ENCODE results near the gene FGF14.
"Not testable (repeated sequence)": the region's sequence is repeated elsewhere in the genome, so short reads cannot be mapped to it uniquely, and the experiment has no call there.

Gene FGF14

DNA sequence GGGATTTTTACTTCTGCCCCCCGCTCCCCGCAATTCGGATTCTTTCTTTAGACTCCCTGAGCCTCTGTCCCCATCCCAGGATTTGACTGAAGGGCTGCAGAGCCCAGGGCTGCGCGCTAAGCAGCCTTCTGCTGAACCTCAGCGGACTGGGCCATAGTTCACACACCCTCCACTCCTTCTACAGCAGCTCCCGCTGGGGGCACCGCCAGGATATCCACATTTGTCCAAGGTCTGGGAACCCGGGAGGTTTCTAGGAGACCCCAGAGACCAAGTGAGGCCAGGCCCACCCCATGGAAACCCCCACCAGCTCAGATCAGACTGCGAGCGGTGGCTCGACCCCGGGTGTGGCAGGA is 486.1 kb downstream of the FGF14 start:
- peak; percentile 76 for DNase-seq

- DNase-seq, result peak; percentile 98
These were observed 486.5 kb downstream of the FGF14 start for GRCh38 chr13:101915331-101915730.

DNA sequence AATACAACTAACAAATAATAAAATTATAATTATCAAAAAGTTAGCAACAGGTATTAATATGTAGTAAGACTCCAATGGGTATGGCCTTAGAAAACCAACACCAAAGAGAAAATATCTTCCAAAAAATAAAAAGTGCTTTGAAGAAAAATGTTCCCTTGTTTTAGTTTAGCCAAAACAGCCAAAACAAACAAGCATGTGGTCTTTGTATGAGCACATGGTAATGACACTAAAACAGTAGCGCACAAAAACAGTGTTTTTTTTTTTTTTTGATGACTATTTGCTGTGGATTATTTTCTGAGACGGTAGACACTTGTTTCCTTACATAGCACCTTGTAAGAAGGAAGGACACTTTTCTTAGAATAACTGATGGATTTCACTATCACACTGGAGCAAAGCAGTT is 490.1 kb downstream of the FGF14 start:
- no peak for DNase-seq

DNA sequence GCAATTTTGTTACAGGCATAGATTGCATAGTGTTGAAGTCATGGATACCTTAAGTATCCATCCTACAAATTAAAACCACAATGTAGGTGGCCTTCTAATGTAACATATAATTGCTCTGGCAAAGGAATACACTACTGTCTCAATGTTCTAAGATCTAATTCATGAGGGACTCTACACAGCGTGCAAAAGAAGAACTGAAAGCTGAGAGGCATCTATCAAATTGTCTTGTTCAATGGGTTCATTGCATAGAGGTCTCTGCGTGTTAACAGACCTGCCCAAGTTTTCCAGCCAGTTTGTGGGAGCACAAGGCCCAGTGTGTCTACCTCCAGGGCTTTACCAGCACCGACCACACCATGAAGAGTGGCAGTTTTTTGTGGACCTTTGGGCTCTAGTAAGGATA is 498.0 kb downstream of the FGF14 start:
- no peak for DNase-seq

DNA sequence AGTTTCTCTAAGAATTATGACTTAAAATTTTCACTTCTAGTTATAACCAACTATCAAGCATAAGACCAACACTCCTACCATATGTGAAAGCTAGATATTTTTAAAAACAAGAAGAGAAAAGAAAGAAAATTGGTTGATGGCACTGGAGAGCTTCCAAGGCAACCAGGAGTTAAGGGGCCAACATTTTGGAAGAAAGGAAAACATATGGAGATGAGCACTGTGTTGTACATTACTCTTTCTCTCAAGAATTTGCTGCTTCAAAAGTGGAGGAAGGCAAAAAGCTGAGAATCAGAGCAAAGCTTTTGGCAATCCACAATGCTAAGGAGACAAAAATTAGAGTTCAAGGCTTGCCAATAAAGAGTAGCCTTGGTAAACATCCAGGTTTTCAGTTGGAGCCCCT is 503.2 kb downstream of the FGF14 start:
- DNase-seq, result no peak

DNA sequence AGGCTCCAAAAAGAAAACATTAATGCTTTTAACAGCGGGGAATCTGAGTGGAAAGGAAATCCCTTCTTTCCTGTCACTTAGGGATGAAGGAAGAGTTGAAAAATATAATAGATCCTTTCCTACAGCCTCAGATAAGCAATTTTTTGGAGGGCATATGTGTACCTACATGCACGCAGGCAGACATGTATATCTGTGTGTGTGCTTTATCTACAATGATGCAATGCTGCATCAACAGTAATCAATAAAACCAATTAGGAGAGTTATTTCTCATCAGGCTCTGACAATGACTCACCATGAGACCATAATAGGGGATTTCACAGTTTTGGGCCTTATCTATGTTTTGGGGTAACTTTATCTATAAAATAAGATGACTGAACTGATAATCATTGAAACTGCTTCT is 505.3 kb downstream of the FGF14 start:
- no peak for DNase-seq

DNA sequence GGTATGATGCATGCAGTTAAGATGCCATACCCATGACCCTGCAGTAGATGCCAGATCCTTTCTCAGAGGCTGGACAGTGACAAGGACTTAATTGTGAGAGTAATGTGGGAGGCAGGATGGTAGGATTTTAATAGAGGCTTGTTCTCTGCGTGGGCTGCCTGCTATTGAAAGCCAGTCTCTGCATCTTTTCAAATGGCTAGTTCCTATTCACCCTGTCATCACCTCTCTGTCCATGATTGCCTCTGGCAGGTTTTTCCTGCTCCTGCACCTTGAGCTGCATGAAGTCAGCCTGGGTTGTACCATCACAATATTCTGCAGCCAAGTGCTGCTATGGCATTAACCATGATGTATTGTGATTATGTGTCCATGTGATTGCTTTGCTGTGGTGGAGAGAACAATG is 508.8 kb downstream of the FGF14 start:
- DNase-seq, result no peak

GRCh38 chr13:101892296-101892695 is 509.6 kb downstream of the FGF14 start:
- DNase-seq, result no peak

DNA sequence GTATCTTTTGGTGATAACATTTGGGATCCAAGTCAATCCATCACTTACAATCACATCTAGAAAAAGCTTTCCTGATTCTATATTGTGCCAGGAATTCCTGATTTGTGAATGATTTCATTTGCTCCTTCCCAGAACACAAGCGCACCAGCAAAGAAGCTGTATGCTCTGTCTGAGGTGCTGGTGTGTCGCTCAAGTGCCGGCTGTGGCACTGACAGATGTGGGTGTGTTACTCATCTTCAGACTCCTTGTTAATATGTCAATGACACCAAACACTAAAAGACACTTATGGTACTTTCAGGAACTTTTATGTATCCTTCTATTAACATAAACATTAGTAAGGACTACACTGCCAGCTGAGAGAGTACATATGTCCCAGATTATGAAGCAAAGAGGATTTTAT is 520.3 kb downstream of the FGF14 start:
- DNase-seq, result no peak

- DNase-seq, result no peak
These were observed 521.3 kb downstream of the FGF14 start for GRCh38 chr13:101880581-101880980.

GRCh38 chr13:101876951-101877350 is 524.9 kb downstream of the FGF14 start:
- no peak for DNase-seq

GRCh38 chr13:101875717-101876393 is 526.0 kb downstream of the FGF14 start:
- DNase-seq, result peak; percentile 99

DNA sequence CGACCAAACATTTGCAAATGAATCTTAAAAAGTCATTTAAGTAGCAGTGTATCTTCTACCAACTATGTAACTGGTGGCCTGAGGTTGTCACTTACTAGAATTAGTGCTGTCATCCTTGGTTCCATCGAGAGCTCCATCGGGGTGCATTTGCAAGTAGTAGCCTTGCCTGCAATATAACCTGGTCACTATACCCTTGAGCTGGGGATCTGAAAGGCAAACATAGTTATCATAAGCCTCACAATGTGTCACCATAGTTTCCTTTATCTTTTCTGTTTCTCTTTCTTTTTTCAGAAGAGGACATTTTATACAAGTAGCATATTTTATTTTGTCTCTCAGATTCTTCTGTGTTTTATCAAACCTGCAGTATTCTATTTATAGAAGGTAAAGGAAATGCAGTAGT is 526.8 kb downstream of the FGF14 start:
- peak; percentile 30 for DNase-seq

DNA sequence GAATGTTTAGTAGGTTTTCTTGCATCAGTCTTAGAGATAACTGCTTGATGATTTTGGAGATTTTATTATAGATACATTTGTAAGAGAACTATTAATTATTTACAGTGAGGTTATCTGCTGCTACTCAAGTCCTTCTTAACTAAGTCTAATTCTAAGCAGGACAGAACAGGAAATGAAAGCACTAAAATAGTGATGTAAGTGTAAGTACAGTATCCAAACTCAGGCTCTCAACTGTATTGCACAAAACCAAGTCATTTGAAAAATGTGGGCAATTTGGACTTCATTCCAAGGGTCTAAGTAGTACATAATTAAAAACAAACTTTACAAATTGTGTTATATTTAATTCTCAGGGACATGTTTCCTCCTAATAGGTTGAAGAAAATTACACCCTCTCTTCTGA is 532.3 kb downstream of the FGF14 start:
- peak; percentile 10 for DNase-seq

DNA sequence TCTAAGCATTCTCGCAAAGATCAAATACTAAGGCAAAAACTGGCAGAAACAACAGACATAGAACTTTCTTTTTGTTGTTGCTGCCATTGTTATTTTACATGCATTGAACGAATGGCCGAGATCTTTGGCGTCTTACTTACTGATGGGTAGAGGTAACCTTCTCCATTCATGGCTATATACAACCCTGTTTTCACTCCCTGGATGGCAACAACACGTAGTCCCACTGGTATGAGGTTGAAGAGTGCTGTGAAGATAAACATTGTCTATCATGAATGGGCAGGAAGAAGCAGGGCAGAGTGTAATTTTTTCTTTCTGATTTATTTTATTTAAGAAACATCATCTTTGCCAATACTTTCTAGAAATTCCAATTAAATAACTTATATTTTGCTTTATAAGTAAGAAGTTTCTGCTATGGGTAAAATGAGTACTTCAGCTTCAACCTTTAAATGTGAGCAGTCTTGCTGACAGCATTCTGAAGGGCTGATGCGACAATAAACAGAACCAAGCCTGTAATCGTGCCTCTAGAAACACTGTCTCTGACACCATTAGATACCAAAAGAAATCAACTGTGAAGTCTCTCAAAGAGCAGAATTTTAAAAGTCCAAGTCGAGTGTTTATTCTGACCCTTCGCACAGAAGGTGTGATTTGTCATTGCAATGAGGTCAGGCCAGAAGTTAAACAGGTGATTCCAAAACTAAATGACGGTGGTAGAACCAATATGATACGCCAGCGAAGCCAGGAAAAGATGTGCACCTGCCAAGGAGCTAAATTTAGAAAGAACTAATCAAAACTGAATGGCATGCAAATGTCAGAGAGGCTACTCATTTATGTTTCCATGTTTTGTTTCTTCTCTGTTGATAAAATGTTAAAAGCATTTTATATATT is 533.0 kb downstream of the FGF14 start:
- DNase-seq, result peak; percentile 58

GRCh38 chr13:101866889-101867581 is 534.8 kb downstream of the FGF14 start:
- DNase-seq, result no peak

GRCh38 chr13:101858860-101859259 is 543.0 kb downstream of the FGF14 start:
- no peak for DNase-seq

GRCh38 chr13:101846701-101847100 is 555.1 kb downstream of the FGF14 start:
- no peak for DNase-seq

DNA sequence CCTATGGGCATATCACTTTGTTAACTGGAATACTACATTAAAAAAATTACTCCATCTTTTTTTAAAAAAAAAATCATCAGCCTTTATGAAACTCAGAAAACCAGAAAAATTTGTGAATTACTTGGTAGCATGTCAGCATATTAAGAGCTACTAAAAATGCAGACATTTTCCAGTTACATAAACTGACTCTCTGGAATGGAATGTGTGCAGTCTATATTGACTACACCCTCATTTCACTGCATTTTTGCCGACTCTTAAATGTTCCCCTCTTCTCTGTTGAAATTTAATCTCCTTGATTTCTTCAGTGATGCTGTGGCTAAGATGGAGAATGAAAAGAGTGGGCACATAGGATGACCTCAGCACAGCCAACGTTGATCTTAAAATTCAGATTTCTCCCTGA is 555.6 kb downstream of the FGF14 start:
- no peak for DNase-seq

- no peak for DNase-seq
These were observed 556.4 kb downstream of the FGF14 start for GRCh38 chr13:101845245-101846020.

DNA sequence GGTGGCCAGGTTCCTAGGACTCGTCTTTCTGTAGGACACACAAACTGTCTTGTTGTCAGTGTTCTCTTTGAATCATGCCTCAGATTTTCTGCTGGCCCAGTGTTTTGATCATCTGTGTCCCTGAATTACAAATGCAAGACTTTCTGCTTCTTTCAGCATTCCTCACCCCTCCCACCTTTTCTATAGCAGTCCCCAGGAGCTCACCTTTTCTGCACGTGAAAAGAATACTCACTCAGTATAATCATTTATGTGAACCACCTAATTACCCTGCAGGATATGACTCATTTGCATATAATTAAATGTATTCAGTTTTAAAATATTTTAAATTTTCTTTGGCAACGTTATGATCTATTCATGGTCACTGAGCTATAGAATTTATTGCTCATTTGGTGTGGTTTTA is 560.1 kb downstream of the FGF14 start:
- DNase-seq, result no peak

GRCh38 chr13:101838323-101838722 is 563.5 kb downstream of the FGF14 start:
- DNase-seq, result no peak

GRCh38 chr13:101837778-101838177 is 564.1 kb downstream of the FGF14 start:
- not testable (repeated sequence) for DNase-seq
